HAP-1 (cell line): Measurements from ENCODE around the gene VSNL1.

Source experiments
- DNase-seq, 2 experiments: peaks; one replicate each; pipeline ENCODE4 v3.0.0-alpha.2; 2016 to 2020; ENCODE audit warnings: low spot score in 2 of 2
- H3K27me3 ChIP-seq: fragments of 250-450 bp; sonication (Bioruptor Pico); 2 replicates; pipeline ENCODE4 v1.5.1; 2020; ENCODE audit warnings: low read depth, mild to moderate bottlenecking, moderate library complexity
- H3K36me3 ChIP-seq: fragments of 250-450 bp; sonication (Bioruptor Pico); replicated peaks from 2 replicates; pipeline ENCODE4 v1.5.1; 2020; ENCODE audit warnings: mild to moderate bottlenecking
- H3K4me1 ChIP-seq: fragments of 250-450 bp; sonication (Bioruptor Pico); 2 replicates; pipeline ENCODE4 v1.5.1; 2020; ENCODE audit warnings: mild to moderate bottlenecking
- H3K4me3 ChIP-seq: fragments of 250-450 bp; sonication (Bioruptor Pico); 2 replicates; pipeline ENCODE4 v1.5.1; 2020; ENCODE audit warnings: mild to moderate bottlenecking, moderate library complexity
- H3K9me3 ChIP-seq: fragments of 250-450 bp; sonication (Bioruptor Pico); 2 replicates; pipeline ENCODE4 v1.5.1; 2020; ENCODE audit warnings: mild to moderate bottlenecking, moderate library complexity
- in situ Hi-C: fragments of 300-500 bp; cut with MboI; formaldehyde crosslinking; loops from 3 replicates; pipeline ENCODE4 v1.14.3; 2020; ENCODE audit warnings: low sequenced_read_pairs, inconsistent platforms, mixed read lengths

The VSNL1 gene

GRCh38 chr2:17579605-17580318 lies 39.3 kb downstream of the VSNL1 start:
- Histone ChIP-seq H3K36me3 (no peaks in the 10 kb centered on the region), H3K27me3 (no peaks in the 10 kb centered on the region), H3K4me1 (peaks cover 10% of the 10 kb centered on the region), H3K9me3 (no peaks in the 10 kb centered on the region), H3K4me3 (no peak overlapping the region)
- in situ Hi-C loops = no loop called here
- peak in 1 of 2 experiments; percentile 50 for DNase-seq

GRCh38 chr2:17580319-17580715 lies 39.8 kb downstream of the VSNL1 start:
- in situ Hi-C loops = no loop called here
- peak in 1 of 2 experiments; percentile 25 for DNase-seq
- no peaks in the 10 kb centered on the region for H3K36me3 ChIP-seq
- H3K9me3 ChIP-seq = no peaks in the 10 kb centered on the region
- peaks cover 9% of the 10 kb centered on the region for H3K4me1 ChIP-seq
- H3K4me3 ChIP-seq = no peak overlapping the region
- H3K27me3 ChIP-seq = no peaks in the 10 kb centered on the region

- Histone ChIP-seq H3K4me3 (no peak overlapping the region), H3K36me3 (no peaks in the 10 kb centered on the region), H3K27me3 (no peaks in the 10 kb centered on the region), H3K4me1 (peaks cover 9% of the 10 kb centered on the region), H3K9me3 (no peaks in the 10 kb centered on the region)
- in situ Hi-C loops = no loop called here
- no peak for DNase-seq
Observed at GRCh38 chr2:17581831-17582230, 41.3 kb downstream of the VSNL1 start.

- H3K4me1 ChIP-seq = peaks cover 9% of the 10 kb centered on the region
- H3K4me3 ChIP-seq = no peak overlapping the region
- no peaks in the 10 kb centered on the region for H3K27me3 ChIP-seq
- no peaks in the 10 kb centered on the region for H3K9me3 ChIP-seq
- no peaks in the 10 kb centered on the region for H3K36me3 ChIP-seq
- in situ Hi-C loops = no loop called here
- no peak for DNase-seq
Observed at GRCh38 chr2:17583166-17583565, 42.7 kb downstream of the VSNL1 start.

GRCh38 chr2:17583646-17584045 lies 43.1 kb downstream of the VSNL1 start:
- no peak for DNase-seq
- no peaks in the 10 kb centered on the region for H3K27me3 ChIP-seq
- H3K36me3 ChIP-seq = no peaks in the 10 kb centered on the region
- in situ Hi-C loops = no loop called here
- no peak overlapping the region for H3K4me3 ChIP-seq
- no peaks in the 10 kb centered on the region for H3K9me3 ChIP-seq
- peaks cover 9% of the 10 kb centered on the region for H3K4me1 ChIP-seq

GRCh38 chr2:17584689-17585088 lies 44.2 kb downstream of the VSNL1 start:
- no peak for DNase-seq
- Histone ChIP-seq H3K36me3 (no peaks in the 10 kb centered on the region), H3K27me3 (no peaks in the 10 kb centered on the region), H3K9me3 (no peaks in the 10 kb centered on the region), H3K4me1 (peaks cover 9% of the 10 kb centered on the region), H3K4me3 (no peak overlapping the region)
- in situ Hi-C loops = no loop called here

- no peaks in the 10 kb centered on the region for H3K9me3 ChIP-seq
- H3K4me1 ChIP-seq = 0 out of 2 replicates have a peak, but pooled peaks cover 3% of the 10 kb centered on the region
- H3K36me3 ChIP-seq = no peaks in the 10 kb centered on the region
- in situ Hi-C loops = no loop called here
- no peak for DNase-seq
- no peaks in the 10 kb centered on the region for H3K27me3 ChIP-seq
- no peak overlapping the region for H3K4me3 ChIP-seq
Observed at GRCh38 chr2:17587469-17587868, 47.0 kb downstream of the VSNL1 start.

GRCh38 chr2:17588031-17588430 lies 47.5 kb downstream of the VSNL1 start:
- Histone ChIP-seq H3K36me3 (no peaks in the 10 kb centered on the region), H3K4me3 (no peak overlapping the region), H3K9me3 (no peaks in the 10 kb centered on the region), H3K27me3 (no peaks in the 10 kb centered on the region), H3K4me1 (0 out of 2 replicates have a peak, but pooled peaks cover 3% of the 10 kb centered on the region)
- in situ Hi-C loops = no loop called here
- DNase-seq = no peak

GRCh38 chr2:17589406-17590035 lies 49.0 kb downstream of the VSNL1 start:
- no peak overlapping the region for H3K4me3 ChIP-seq
- H3K9me3 ChIP-seq = no peaks in the 10 kb centered on the region
- no peaks in the 10 kb centered on the region for H3K27me3 ChIP-seq
- DNase-seq = no peak
- in situ Hi-C loops = no loop called here
- no peaks in the 10 kb centered on the region for H3K36me3 ChIP-seq
- H3K4me1 ChIP-seq = 0 out of 2 replicates have a peak, but pooled peaks cover 3% of the 10 kb centered on the region

- H3K36me3 ChIP-seq = no peaks in the 10 kb centered on the region
- DNase-seq = no peak
- H3K27me3 ChIP-seq = no peaks in the 10 kb centered on the region
- no peak overlapping the region for H3K4me3 ChIP-seq
- in situ Hi-C loops = no loop called here
- H3K9me3 ChIP-seq = no peaks in the 10 kb centered on the region
- H3K4me1 ChIP-seq = 0 out of 2 replicates have a peak, but pooled peaks cover 3% of the 10 kb centered on the region
Observed at GRCh38 chr2:17590342-17590911, 49.9 kb downstream of the VSNL1 start.

GRCh38 chr2:17591846-17592245 lies 51.4 kb downstream of the VSNL1 start:
- no peaks in the 10 kb centered on the region for H3K36me3 ChIP-seq
- H3K9me3 ChIP-seq = no peaks in the 10 kb centered on the region
- in situ Hi-C loops = no loop called here
- DNase-seq = no peak
- H3K27me3 ChIP-seq = no peaks in the 10 kb centered on the region
- 0 out of 2 replicates have a peak, but pooled peaks cover 3% of the 10 kb centered on the region for H3K4me1 ChIP-seq
- H3K4me3 ChIP-seq = no peak overlapping the region

- in situ Hi-C loops = no loop called here
- DNase-seq = no peak
Observed at GRCh38 chr2:17592731-17593409, 52.4 kb downstream of the VSNL1 start.

GRCh38 chr2:17593445-17593840 lies 52.9 kb downstream of the VSNL1 start:
- Histone ChIP-seq H3K9me3 (no peaks in the 10 kb centered on the region), H3K4me1 (0 out of 2 replicates have a peak, but pooled peaks cover 3% of the 10 kb centered on the region), H3K36me3 (no peaks in the 10 kb centered on the region), H3K4me3 (no peak overlapping the region), H3K27me3 (no peaks in the 10 kb centered on the region)
- DNase-seq = no peak
- in situ Hi-C loops = no loop called here

More at GRCh38 chr2:17592731-17593409, 52.4 kb downstream of the VSNL1 start:
- Histone ChIP-seq H3K4me1 (0 out of 2 replicates have a peak, but pooled peaks cover 3% of the 10 kb centered on the region), H3K4me3 (no peak overlapping the region), H3K9me3 (no peaks in the 10 kb centered on the region), H3K27me3 (no peaks in the 10 kb centered on the region), H3K36me3 (no peaks in the 10 kb centered on the region)
